BLaER1 treated with 17β-estradiol and CSF1 and Interleukin-3, amounts not matched to agents 10 nM and 100 nM (cell line): Measurements from ENCODE around the gene NYAP1.
"Not testable (repeated sequence)": the region's sequence is repeated elsewhere in the genome, so short reads cannot be mapped to it uniquely, and the experiment has no call there.

Source experiments
- H3K27ac ChIP-seq, 11 experiments: shearing (Covaris generic); formaldehyde crosslinking; 2 replicates each; pipeline ENCODE4 v1.8.1; 2022
- H3K27me3 ChIP-seq, 11 experiments: shearing (Covaris generic); formaldehyde crosslinking; 2 replicates each; pipeline ENCODE4 v1.8.1; 2022
- H3K36me3 ChIP-seq, 11 experiments: shearing (Covaris generic); formaldehyde crosslinking; 2 replicates each; pipeline ENCODE4 v1.8.1; 2022
- H3K4me1 ChIP-seq, 10 experiments: shearing (Covaris generic); formaldehyde crosslinking; 2 replicates each; pipeline ENCODE4 v1.8.1; 2022
- H3K4me2 ChIP-seq, 11 experiments: shearing (Covaris generic); formaldehyde crosslinking; 2 replicates each; pipeline ENCODE4 v1.8.1; 2022
- H3K4me3 ChIP-seq, 10 experiments: shearing (Covaris generic); formaldehyde crosslinking; 2 replicates each; pipeline ENCODE4 v1.8.1; 2022
- H3K9ac ChIP-seq, 11 experiments: shearing (Covaris generic); formaldehyde crosslinking; 2 replicates each; pipeline ENCODE4 v1.8.1; 2022
- H3K9me3 ChIP-seq, 11 experiments: shearing (Covaris generic); formaldehyde crosslinking; replicated peaks in 1 of 11; 2 replicates each; pipeline ENCODE4 v1.8.1; 2022
- H4K20me1 ChIP-seq, 11 experiments: shearing (Covaris generic); formaldehyde crosslinking; 2 replicates each; pipeline ENCODE4 v1.8.1; 2022
- Cebpa-rat ChIP-seq, 11 experiments: shearing (Covaris generic); IDR thresholded peaks; 2 replicates each; pipeline ENCODE4 v1.8.1; 2022

NYAP1 gene

DNA sequence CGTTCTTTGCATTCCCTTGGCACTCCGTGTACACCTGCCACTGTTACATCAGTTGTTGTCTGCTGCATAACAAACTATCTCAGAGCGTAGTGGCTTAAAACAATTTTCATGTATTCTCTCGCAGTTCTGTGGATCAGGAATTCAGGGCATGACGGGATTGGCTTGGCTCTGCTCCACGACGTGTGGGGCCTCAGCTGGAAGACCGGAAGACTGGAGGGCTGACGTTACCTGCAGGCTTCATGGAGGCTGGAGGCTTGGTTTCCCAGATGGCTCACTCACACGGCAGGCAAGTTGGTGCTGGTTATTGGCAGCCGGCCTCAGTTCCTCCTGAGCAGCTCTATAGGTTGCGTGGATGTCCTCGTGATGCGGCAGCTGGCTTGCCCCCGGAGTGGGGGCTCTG is 25.5 kb downstream of the NYAP1 start:
- Histone ChIP-seq H3K9me3 (no peaks in the 10 kb centered on the region), H3K9ac (no peak overlapping the region), H3K36me3 (no peaks in the 10 kb centered on the region), H3K4me3 (no peak overlapping the region), H3K4me2 (no peak overlapping the region), H3K27me3 (no peaks in the 10 kb centered on the region), H3K27ac (no peak overlapping the region), H4K20me1 (no peaks in the 10 kb centered on the region), H3K4me1 (0 out of 20 replicates have a peak, but pooled peaks cover 0 to 5% (median 0%) of the 10 kb centered on the region in 10 experiments)
- no peak for TF ChIP-seq Cebpa-rat (IDR thresholded peaks at IDR 0.05)

DNA sequence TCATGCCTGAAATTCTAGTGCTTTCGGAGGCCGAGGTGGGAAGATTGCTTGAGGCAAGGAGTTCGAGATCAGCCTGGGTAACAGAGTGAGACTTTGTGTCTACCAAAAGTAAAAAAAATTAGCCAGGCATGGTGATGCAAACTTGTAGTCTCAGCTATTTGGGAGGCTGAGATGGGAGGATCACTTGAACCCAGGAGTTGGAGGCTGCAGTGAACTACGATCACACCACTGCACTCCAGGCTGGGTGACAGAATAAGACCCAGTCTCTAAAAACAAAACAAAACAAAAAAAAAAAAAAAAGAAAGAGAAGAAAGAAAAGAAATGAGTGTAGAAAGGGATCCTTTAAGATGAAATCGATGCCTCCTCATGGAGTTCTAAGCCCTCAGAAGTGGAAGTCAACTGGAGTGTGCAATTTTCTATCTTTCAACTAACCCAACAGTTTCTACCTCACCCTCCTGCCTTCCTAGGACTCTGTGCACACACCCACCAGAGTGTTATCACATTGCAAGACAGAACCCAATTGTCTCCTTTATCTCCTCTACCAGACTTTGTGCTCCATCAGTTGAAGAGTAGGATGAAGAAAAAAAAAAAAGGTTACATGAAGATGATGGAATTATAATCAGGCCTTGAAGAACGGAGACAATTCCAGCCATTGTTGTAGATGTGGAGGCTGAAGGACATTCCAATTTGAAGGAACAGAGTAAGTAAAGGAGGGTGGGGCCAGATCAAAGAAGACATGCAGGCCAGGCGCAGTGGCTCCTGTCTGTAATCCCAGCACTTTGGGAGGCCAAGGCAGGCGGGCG is 26.9 kb downstream of the NYAP1 start:
- no peaks in the 10 kb centered on the region for H3K36me3 ChIP-seq
- TF ChIP-seq Cebpa-rat (IDR thresholded peaks at IDR 0.05) = no peak
- H3K4me3 ChIP-seq = no peak overlapping the region
- H3K9me3 ChIP-seq = no peaks in the 10 kb centered on the region
- no peak overlapping the region for H3K27ac ChIP-seq
- H4K20me1 ChIP-seq = no peaks in the 10 kb centered on the region
- no peak overlapping the region for H3K4me2 ChIP-seq
- H3K9ac ChIP-seq = no peak overlapping the region
- H3K4me1 ChIP-seq = peaks cover 8 to 14% (median 10%) of the 10 kb centered on the region in 10 experiments
- no peaks in the 10 kb centered on the region for H3K27me3 ChIP-seq

DNA sequence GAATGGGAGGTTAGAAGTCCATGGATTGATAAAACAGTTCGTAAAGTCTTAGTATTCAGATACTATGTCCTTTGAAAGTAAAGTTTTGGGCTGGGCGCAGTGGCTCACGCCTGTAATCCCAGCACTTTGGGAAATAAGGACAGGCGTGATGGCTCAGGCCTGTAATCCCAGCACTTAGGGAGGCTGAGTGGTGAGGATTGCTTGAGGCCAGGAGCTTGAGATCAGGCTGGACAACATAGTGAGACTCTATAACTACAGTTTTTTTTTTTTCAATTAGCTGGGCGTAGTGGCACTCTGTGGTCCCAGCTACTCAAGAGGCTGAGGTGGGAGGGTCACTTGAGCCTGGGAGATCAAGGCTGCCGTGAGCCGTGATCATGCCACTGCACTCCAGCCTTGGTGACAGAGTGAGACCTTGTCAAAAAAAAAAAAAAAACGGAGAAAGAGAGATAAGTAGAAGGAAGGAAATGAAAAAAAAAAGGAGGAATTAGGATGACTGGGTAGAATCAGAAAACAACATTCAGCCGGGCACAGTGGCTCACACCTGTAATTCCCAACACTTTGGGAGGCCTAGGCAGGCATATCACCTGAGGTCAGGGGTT is 29.6 kb downstream of the NYAP1 start:
- H3K27ac ChIP-seq = no peak overlapping the region
- no peak overlapping the region for H3K4me2 ChIP-seq
- no peak overlapping the region for H3K4me3 ChIP-seq
- H3K36me3 ChIP-seq = no peaks in the 10 kb centered on the region
- H3K4me1 ChIP-seq = peaks cover 10 to 22% (median 20%) of the 10 kb centered on the region in 10 experiments
- H3K9ac ChIP-seq = no peak overlapping the region
- no peak for TF ChIP-seq Cebpa-rat (IDR thresholded peaks at IDR 0.05)
- H4K20me1 ChIP-seq = no peaks in the 10 kb centered on the region
- no peaks in the 10 kb centered on the region for H3K27me3 ChIP-seq
- no peaks in the 10 kb centered on the region for H3K9me3 ChIP-seq

DNA sequence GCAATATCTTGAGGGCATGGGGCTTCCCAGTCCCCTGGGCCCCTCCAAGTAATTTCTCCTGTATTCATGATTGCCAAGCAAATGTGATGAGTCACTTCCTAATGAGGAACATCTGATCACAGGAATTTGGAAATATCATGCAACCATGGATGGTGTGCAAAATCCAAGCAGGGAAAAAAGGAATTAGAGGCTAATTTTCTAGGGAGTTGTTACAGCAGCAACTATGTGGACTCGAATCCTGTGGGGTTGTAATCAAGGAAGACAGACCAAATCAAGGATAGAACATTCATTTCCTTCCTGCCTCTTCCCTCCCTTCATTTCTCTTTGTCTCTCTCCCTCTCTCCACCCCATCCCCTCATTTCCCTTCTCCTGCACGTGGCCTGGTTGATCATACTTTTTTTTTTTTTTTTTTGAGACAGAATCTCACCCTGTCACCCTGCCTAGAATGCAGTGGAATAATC is 31.4 kb downstream of the NYAP1 start:
- H4K20me1 ChIP-seq = no peaks in the 10 kb centered on the region
- H3K27me3 ChIP-seq = no peaks in the 10 kb centered on the region
- H3K27ac ChIP-seq = 0 out of 22 replicates have a peak overlapping the region, but pooled peaks of 1 of the 11 experiments have one; percentile 25
- H3K4me3 ChIP-seq = no peak overlapping the region
- no peak overlapping the region for H3K9ac ChIP-seq
- H3K9me3 ChIP-seq = no peaks in the 10 kb centered on the region
- peaks cover 10 to 22% (median 20%) of the 10 kb centered on the region in 10 experiments for H3K4me1 ChIP-seq
- peak overlapping the region; percentile 20 to 79 (median 58) for H3K4me2 ChIP-seq
- no peak for TF ChIP-seq Cebpa-rat (IDR thresholded peaks at IDR 0.05)
- H3K36me3 ChIP-seq = no peaks in the 10 kb centered on the region

DNA sequence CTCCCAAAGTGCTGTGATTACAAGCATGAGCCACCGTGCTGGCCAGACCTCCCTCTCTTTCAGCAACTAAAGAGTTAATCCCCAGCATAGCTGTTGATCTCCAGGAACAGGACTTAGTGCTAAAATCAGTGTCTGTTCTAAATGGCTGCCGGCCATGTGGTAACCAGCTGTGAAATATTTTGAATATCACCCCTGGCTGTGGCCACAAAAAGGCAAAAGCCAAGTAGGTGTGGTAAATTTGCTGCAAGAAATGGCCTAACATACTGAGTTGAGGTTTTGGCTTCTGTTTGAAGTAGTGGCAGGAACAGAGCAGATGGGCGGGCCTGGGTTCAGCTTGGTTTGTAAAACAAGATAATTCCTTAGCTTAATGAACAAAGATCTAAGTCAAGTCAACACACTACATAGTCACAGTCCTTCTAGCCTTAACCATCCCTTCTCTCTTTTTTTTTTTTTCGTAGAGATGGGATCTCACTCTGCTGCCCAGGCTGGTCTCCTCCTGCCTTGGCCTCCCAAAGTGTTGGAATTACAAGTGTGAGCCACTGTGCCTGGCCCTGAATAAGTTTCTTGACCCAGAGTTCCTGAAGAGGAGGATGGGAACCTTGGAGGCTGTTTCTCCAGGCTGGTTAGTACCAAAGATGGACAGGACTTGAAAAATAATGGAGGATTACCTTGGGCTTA is 32.5 kb downstream of the NYAP1 start:
- Histone ChIP-seq H3K9ac (no peak overlapping the region), H3K27ac (peak overlapping the region in 2 of 11 experiments; percentile 1 to 25; a peak in 2 of 22 replicates), H3K4me2 (peak overlapping the region; percentile 17 to 79 (median 58); a peak in 20 of 22 replicates), H3K4me1 (peaks cover 10 to 22% (median 20%) of the 10 kb centered on the region in 10 experiments), H3K4me3 (no peak overlapping the region), H3K36me3 (no peaks in the 10 kb centered on the region), H4K20me1 (no peaks in the 10 kb centered on the region), H3K27me3 (no peaks in the 10 kb centered on the region), H3K9me3 (no peaks in the 10 kb centered on the region)
- TF ChIP-seq Cebpa-rat (IDR thresholded peaks at IDR 0.05) = peak in 2 of 11 experiments; percentile 45 to 55; a peak in 2 of 22 replicates

DNA sequence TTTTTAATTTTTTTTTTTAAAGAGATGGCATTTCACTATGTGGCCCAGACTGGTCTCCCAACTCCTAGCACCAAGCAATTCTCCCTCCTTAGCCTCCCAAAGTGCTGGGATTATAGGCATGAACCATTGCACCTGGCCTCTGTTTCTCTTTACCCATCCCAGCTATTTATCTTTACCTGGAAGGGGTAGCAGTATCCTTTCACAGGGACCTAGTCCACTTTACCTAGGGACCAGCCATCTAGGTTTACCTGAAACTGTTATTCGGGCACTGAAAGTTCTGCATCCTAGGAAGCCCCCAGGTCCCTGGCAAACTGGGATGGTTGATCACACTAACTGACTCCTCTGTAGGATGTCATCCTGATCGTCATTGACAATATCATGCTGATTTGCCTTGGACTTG is 33.6 kb downstream of the NYAP1 start:
- Histone ChIP-seq H3K9ac (no peak overlapping the region), H3K27ac (no peak overlapping the region), H3K27me3 (no peaks in the 10 kb centered on the region), H3K36me3 (no peaks in the 10 kb centered on the region), H4K20me1 (no peaks in the 10 kb centered on the region), H3K4me1 (peaks cover 10 to 22% (median 20%) of the 10 kb centered on the region in 10 experiments), H3K4me2 (no peak overlapping the region), H3K4me3 (no peak overlapping the region), H3K9me3 (peaks cover 0 to 4% (median 0%) of the 10 kb centered on the region in 11 experiments; a peak in 1 of 22 replicates)
- no peak for TF ChIP-seq Cebpa-rat (IDR thresholded peaks at IDR 0.05)

DNA sequence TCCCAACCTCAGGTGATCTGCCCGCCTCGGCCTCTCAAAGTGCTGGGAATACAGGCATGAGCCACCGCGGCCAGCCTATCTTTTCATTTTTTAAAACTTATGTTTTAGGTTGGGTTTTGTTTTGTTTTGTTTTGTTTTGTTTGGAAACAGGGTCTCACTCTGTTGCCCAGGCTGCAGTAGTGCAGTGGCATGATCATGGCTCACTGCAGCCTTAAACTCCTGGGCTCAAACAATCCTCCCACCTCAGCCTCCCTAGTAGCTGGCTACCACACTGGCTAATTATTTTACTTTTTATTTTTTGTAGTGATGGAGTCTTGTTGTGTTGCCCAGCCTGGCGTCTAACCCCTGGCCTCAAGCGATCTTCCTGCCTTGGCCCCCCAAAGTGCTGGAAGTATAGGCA is 35.9 kb downstream of the NYAP1 start:
- Histone ChIP-seq H3K36me3 (no peaks in the 10 kb centered on the region), H3K9me3 (peaks cover 0 to 8% (median 3%) of the 10 kb centered on the region in 11 experiments; a peak in 7 of 22 replicates), H3K4me1 (peaks cover 10 to 22% (median 20%) of the 10 kb centered on the region in 10 experiments), H3K27me3 (no peaks in the 10 kb centered on the region), H3K4me2 (no peak overlapping the region), H4K20me1 (no peaks in the 10 kb centered on the region), H3K4me3 (no peak overlapping the region), H3K27ac (no peak overlapping the region), H3K9ac (no peak overlapping the region)
- TF ChIP-seq Cebpa-rat (IDR thresholded peaks at IDR 0.05) = no peak

DNA sequence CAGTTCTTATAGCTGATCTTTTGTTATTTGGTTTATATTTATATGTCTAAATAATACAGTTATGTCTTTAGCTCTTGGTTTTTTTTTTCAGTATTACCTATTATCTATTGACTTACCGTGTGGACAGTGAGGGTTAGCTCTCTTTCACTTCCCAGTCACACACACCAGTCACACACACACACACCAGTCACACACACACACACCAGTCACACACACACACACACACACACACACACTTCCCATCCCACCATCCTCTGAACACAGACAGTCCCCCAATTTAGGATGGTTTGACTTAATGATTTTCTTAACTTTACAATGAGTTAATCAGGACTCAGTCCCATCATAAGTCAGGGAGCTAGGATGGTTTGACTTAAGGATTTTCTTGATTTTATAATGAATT is 36.4 kb downstream of the NYAP1 start:
- Histone ChIP-seq H3K9ac (no peak overlapping the region), H3K4me2 (no peak overlapping the region), H3K27me3 (no peaks in the 10 kb centered on the region), H3K4me1 (peaks cover 5 to 18% (median 15%) of the 10 kb centered on the region in 10 experiments), H3K27ac (no peak overlapping the region), H3K9me3 (peaks cover 0 to 14% (median 5%) of the 10 kb centered on the region in 11 experiments; a peak in 8 of 22 replicates), H4K20me1 (no peaks in the 10 kb centered on the region), H3K36me3 (no peaks in the 10 kb centered on the region), H3K4me3 (no peak overlapping the region)
- no peak for TF ChIP-seq Cebpa-rat (IDR thresholded peaks at IDR 0.05)

DNA sequence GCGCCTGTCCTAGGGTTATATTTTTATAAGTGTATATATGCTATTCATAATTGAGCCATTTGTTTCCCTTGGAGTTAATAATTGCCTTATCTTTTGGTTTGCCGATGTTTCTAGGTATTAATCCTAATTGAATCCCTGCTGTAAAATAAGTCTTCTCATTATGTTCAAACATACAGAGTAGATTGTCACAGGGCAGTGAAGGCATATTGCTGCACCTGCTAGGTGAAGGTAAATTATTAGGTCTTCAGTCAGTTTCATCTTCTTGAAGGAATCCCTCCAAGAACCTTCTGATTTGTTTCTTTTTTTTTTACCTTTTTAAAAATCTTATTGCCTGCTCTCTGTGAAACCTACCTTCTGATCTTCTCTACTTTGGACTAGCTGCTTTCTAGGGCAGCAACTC is 37.3 kb downstream of the NYAP1 start:
- no peak overlapping the region for H3K9ac ChIP-seq
- TF ChIP-seq Cebpa-rat (IDR thresholded peaks at IDR 0.05) = no peak
- H3K9me3 ChIP-seq = peaks cover 0 to 17% (median 5%) of the 10 kb centered on the region in 11 experiments; a peak in 8 of 22 replicates
- peaks cover 0 to 8% (median 6%) of the 10 kb centered on the region in 10 experiments; a peak in 18 of 20 replicates for H3K4me1 ChIP-seq
- H3K27ac ChIP-seq = no peak overlapping the region
- H3K27me3 ChIP-seq = no peaks in the 10 kb centered on the region
- H3K4me2 ChIP-seq = no peak overlapping the region
- H3K4me3 ChIP-seq = no peak overlapping the region
- H3K36me3 ChIP-seq = no peaks in the 10 kb centered on the region
- no peaks in the 10 kb centered on the region for H4K20me1 ChIP-seq

DNA sequence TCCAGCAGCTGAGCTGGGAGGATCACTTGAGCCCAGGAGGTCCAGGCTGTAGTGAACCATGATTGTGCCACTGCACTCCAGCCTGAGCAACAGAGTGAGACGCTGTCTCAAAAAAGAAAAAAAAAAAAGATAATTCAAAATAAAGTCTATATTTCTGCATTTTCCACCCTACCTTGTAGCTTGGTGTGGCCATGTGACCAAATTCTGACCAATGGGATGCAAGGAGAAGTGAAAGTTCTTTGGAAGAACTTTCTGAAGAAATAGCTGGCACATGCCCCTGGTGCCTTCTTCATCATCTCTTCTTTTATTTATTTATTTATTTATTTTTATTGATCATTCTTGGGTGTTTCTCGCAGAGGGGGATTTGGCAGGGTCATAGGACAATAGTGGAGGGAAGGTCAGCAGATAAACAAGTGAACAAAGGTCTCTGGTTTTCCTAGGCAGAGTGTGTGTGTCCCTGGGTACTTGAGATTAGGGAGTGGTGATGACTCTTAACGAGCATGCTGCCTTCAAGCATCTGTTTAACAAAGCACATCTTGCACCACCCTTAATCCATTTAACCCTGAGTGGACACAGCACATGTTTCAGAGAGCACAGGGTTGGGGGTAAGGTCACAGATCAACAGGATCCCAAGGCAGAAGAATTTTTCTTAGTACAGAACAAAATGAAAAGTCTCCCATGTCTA is 38.3 kb downstream of the NYAP1 start:
- not testable (repeated sequence) for H4K20me1 ChIP-seq, H3K4me2 ChIP-seq, H3K9ac ChIP-seq, H3K4me3 ChIP-seq, H3K4me1 ChIP-seq, H3K36me3 ChIP-seq, H3K27ac ChIP-seq, H3K27me3 ChIP-seq
- H3K9me3 ChIP-seq = peaks cover 0 to 17% (median 5%) of the 10 kb centered on the region in 11 experiments; a peak in 8 of 22 replicates

DNA sequence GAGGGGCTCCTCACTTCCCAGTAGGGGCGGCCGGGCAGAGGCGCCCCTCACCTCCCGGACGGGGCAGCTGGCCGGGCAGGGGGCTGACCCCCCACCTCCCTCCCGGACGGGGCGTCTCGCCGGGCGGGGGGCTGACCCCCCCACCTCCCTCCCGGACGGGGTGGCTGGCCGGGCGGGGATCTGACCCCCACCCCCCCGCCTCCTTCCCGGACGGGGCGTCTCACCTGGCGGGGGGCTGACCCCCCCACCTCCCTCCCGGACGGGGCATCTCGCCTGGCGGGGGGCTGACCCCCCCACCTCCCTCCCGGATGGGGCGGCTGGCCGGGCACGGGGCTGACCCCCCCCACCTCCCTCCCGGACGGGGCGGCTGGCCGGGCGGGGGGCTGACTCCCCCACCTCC is 39.5 kb downstream of the NYAP1 start:
- not testable (repeated sequence) for H3K36me3 ChIP-seq, H3K4me3 ChIP-seq, H3K4me1 ChIP-seq

More for the DNA sequence above, 39.5 kb downstream of the NYAP1 start:
- not testable (repeated sequence) for H3K9ac ChIP-seq, H3K4me2 ChIP-seq, H4K20me1 ChIP-seq, H3K27ac ChIP-seq, H3K27me3 ChIP-seq
- H3K9me3 ChIP-seq = peaks cover 0 to 17% (median 5%) of the 10 kb centered on the region in 11 experiments; a peak in 8 of 22 replicates
